NK-92 (cell line): ENCODE results near the gene PPP1R14C.

Experiments used
- DNase-seq: peaks from one replicate; lab custom pipeline; 2025; ENCODE audit not compliant: unreplicated experiment; lab: John Stamatoyannopoulos, UW

PPP1R14C gene

DNA sequence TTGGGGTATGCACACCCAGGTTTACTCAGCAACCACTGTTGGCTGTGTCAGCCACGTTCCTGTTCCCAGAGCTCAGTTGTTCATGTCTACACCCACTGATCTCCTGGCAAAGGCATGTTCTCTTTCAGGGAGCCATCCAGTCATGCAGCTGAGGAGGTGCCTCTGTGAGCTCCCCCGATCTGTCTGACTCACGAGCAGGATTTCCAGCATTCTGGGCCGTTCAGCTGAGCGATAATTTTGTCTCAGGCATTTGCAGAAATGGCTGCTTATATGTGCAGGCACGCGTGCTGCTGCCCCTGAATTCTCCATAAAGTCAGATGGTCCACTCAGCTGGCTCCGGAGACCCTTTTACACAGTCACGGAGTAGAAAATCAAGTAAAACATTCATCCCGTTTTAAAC lies 147.6 kb downstream of the PPP1R14C start:
- no peak for DNase-seq

DNA sequence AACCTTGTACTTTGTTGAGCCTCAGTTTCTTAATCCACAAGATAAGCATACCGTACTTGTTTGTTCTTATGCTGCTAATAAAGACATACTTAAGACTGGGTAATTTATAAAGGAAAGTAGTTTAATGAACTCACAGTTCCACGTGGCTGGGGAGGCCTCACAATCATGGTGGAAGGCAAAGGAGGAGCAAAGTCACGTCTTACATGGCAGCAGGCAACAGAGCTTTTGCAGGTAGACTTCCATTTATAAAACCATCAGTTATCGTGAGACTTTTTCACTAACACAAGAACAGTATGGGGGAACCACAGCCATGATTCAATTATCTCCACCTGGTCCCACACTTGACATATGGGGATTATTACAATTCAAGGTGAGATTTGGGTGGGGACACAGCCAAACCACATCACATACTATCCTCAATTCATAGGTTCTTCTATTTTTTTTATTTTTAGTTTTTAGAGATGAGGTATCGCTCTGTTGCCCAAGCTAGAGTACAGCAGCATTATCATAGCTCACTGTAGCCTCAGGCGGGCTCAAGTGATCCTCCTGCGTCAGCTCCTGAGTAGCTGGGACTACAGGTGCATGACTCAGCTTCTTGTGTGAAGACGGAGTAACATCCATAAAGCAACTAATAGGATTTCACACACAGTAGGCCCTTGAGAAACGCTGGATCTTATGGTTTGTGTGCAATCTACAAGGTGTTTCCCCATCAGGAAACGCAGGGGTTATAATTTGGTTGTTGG lies 149.3 kb downstream of the PPP1R14C start:
- DNase-seq, result no peak

DNA sequence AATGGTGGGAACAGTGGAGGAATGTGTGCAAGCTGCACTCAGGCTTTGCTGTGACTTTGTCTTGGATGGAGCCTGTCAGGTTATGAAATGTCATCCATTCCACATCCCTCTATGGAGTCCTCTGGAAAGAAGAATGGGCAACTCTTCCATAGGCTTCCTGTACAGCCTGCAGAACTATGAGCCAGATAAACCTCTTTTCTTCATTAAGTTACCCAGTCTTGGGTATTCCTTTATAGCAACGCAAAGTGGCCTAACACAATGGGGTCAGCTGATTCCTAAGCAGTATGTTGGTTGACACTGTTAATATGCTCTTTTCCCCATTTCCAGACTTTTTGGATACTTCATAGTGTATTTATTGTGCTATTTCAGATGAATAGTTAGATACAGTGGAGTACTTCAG lies 150.2 kb downstream of the PPP1R14C start:
- no peak for DNase-seq

DNA sequence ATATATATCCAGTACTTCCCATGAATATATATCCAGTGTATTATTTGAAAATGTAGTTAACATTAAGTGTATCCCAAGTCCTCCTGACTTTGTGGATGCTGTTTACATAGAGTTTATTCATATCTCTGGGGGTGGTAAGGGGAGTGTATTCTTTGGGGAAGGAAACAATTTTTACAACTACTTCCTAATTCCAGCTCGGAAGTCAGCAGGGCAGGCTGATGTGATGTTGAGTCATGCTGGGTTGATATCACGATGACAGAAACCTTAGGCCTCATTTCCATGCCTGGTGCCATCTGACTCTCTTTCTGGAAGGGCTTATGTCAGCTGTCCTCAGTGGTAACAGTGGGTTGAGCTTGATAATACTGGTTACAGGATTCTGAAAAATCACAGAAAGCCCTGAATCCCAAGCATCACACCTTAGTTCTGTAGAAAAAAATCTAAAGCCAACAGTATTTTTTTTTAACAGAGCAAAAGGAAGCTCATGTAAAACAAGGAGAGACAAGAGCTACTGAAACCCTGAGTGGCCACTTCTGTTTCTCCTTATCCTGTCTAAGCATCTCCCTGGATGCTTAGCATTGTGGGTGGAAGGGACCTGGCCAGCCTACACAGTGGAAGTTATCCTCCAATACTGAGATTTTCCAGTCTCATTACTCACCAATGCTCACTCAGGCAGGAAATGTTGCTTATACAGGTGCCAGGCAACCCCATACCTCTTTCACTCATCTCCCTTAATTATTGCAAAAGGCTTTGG lies 150.8 kb downstream of the PPP1R14C start:
- no peak for DNase-seq

DNA sequence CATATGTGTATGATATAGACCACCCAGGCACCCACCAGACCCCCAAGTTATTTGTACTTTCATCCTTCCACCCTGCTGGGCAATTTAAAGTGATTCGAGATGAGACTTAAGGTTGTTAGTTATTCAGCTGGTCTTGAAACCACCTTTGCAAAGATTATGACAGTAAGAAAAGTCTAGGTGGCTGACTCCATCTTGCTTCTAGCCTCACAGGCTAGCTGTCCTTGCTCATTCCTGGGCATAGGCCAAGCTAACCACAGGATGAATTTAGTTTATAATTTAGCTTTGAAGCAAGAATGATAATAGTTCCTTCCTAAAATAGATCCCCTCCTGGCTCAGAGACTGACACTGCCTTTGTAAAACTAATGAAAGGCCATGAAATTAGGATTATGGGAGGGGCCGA lies 154.0 kb downstream of the PPP1R14C start:
- DNase-seq, result no peak

DNA sequence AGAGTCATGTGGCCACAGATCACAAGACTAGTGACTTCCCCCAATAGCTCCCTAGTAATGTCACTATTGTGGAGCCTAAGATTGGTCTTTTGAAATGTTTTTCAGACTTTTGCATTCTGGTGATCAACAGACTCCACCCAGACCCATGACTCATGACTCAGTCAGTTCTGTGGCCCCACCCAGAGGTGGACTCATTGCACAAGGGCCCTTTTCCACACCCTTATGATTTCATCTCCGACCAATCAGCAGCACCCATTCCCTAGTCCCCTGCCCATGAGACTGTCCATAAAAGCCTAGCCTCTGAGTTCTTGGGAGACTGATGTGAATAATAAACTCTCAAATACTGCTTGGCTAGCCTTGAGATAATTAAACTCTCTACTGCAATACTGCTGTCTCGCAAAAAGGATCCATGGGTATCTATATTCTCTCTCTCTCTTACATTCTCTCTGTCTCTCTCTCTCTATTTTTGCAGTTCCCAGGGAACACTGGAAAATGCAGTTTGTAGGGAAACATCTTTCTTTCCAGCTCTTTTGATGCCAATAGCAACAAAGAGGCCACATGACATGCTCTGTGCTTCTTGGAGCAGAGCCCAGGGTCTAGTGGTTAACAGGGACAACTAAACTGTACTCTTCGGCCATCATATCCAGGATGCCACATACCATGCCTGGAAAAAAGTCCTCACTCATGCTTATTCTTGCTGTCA lies 154.6 kb downstream of the PPP1R14C start:
- DNase-seq, result no peak

DNA sequence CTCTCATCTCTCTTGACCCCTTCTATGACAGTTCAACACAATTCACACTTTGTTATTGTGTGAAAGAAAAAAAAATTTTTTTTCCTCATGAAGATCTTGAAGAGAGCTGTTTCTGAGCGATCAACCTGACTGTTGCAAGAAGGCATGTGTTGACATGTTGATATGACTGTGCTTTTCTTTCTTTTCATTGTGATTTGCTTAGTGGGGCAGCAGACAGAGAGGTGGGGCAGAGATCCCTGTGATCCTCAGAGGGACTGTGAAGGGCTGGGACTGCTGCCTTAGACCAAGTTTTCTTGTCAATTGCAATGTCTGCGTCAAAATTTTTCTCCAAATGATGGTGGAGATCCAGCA lies 155.2 kb downstream of the PPP1R14C start:
- DNase-seq, result no peak

DNA sequence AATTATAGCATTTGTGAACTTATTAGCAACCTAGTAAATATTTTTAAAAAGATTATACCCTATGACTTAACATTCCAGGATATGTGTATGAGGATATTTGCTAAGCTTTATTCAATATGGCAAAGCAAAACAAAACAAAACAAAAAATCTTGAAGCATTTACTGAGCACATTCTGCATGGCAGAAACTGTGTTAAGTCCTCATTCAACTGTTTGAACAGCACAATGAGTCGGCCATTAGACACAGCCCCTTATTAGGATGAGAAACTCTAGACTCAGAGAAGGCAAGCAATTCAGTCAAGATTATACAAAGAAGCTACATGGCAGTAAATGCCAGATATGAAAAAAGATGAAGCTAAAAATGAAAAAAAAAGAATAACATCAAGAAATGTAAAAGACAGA lies 155.8 kb downstream of the PPP1R14C start:
- DNase-seq, result no peak
